Measurements from ENCODE around the gene AHI1.
A peak's percentile ranks its signal among the peaks of the same experiment; 100 is the strongest.

The AHI1 gene

GRCh38 chr6:135465307-135465706 is 32.2 kb downstream of the AHI1 start:
- DNase-seq (ENCODE audit: low spot score) (no peak), ATAC-seq (ENCODE audit: low read depth) (no peak)
- no peaks in the 10 kb centered on the region for H3K27me3 ChIP-seq (ENCODE audit: insufficient read depth, poor library complexity, severe bottlenecking)
- H3K4me1 ChIP-seq (ENCODE audit: insufficient read depth, poor library complexity, severe bottlenecking) = no peaks in the 10 kb centered on the region
- peaks cover 5% of the 10 kb centered on the region for H3K9me3 ChIP-seq (ENCODE audit: severe bottlenecking)
- H3K36me3 ChIP-seq (ENCODE audit: low read depth) = peaks cover 22% of the 10 kb centered on the region; the same call in 1 of the 2 replicates
- no peak overlapping the region for H3K4me3 ChIP-seq (ENCODE audit: severe bottlenecking)
- no peak overlapping the region for H3K27ac ChIP-seq (ENCODE audit: poor library complexity, severe bottlenecking)
- TF ChIP-seq, protein P1, sequence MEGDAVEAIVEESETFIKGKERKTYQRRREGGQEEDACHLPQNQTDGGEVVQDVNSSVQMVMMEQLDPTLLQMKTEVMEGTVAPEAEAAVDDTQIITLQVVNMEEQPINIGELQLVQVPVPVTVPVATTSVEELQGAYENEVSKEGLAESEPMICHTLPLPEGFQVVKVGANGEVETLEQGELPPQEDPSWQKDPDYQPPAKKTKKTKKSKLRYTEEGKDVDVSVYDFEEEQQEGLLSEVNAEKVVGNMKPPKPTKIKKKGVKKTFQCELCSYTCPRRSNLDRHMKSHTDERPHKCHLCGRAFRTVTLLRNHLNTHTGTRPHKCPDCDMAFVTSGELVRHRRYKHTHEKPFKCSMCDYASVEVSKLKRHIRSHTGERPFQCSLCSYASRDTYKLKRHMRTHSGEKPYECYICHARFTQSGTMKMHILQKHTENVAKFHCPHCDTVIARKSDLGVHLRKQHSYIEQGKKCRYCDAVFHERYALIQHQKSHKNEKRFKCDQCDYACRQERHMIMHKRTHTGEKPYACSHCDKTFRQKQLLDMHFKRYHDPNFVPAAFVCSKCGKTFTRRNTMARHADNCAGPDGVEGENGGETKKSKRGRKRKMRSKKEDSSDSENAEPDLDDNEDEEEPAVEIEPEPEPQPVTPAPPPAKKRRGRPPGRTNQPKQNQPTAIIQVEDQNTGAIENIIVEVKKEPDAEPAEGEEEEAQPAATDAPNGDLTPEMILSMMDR (IDR thresholded peaks at IDR 0.05; ENCODE audit: poor library complexity, severe bottlenecking) = no peak

GRCh38 chr6:135464634-135465033 is 32.9 kb downstream of the AHI1 start:
- Histone ChIP-seq H3K9me3 (ENCODE audit: severe bottlenecking) (peaks cover 5% of the 10 kb centered on the region), H3K27ac (ENCODE audit: poor library complexity, severe bottlenecking) (no peak overlapping the region), H3K4me1 (ENCODE audit: insufficient read depth, poor library complexity, severe bottlenecking) (no peaks in the 10 kb centered on the region), H3K27me3 (ENCODE audit: insufficient read depth, poor library complexity, severe bottlenecking) (no peaks in the 10 kb centered on the region), H3K4me3 (ENCODE audit: severe bottlenecking) (no peak overlapping the region), H3K36me3 (ENCODE audit: low read depth) (peaks cover 22% of the 10 kb centered on the region; the same call in 1 of the 2 replicates)
- TF ChIP-seq, protein P1 (IDR thresholded peaks at IDR 0.05; ENCODE audit: poor library complexity, severe bottlenecking) = no peak
- DNase-seq (ENCODE audit: low spot score) (no peak), ATAC-seq (ENCODE audit: low read depth) (no peak)

GRCh38 chr6:135461208-135461607 is 36.3 kb downstream of the AHI1 start:
- Histone ChIP-seq H3K36me3 (ENCODE audit: low read depth) (peaks cover 21% of the 10 kb centered on the region; the same call in 1 of the 2 replicates), H3K9me3 (ENCODE audit: severe bottlenecking) (peaks cover 2% of the 10 kb centered on the region), H3K27me3 (ENCODE audit: insufficient read depth, poor library complexity, severe bottlenecking) (no peaks in the 10 kb centered on the region), H3K27ac (ENCODE audit: poor library complexity, severe bottlenecking) (no peak overlapping the region), H3K4me3 (ENCODE audit: severe bottlenecking) (no peak overlapping the region), H3K4me1 (ENCODE audit: insufficient read depth, poor library complexity, severe bottlenecking) (no peaks in the 10 kb centered on the region)
- DNase-seq (ENCODE audit: low spot score) (no peak), ATAC-seq (ENCODE audit: low read depth) (no peak)
- TF ChIP-seq, protein P1 (IDR thresholded peaks at IDR 0.05; ENCODE audit: poor library complexity, severe bottlenecking) = no peak

GRCh38 chr6:135458051-135458450 is 39.5 kb downstream of the AHI1 start:
- Histone ChIP-seq H3K27ac (ENCODE audit: poor library complexity, severe bottlenecking) (no peak overlapping the region), H3K4me1 (ENCODE audit: insufficient read depth, poor library complexity, severe bottlenecking) (no peaks in the 10 kb centered on the region), H3K27me3 (ENCODE audit: insufficient read depth, poor library complexity, severe bottlenecking) (no peaks in the 10 kb centered on the region), H3K9me3 (ENCODE audit: severe bottlenecking) (no peaks in the 10 kb centered on the region), H3K36me3 (ENCODE audit: low read depth) (peaks cover 13% of the 10 kb centered on the region; the same call in 1 of the 2 replicates), H3K4me3 (ENCODE audit: severe bottlenecking) (no peak overlapping the region)
- TF ChIP-seq, protein P1 (IDR thresholded peaks at IDR 0.05; ENCODE audit: poor library complexity, severe bottlenecking) = no peak
- ATAC-seq (ENCODE audit: low read depth) (no peak), DNase-seq (ENCODE audit: low spot score) (no peak)

DNA sequence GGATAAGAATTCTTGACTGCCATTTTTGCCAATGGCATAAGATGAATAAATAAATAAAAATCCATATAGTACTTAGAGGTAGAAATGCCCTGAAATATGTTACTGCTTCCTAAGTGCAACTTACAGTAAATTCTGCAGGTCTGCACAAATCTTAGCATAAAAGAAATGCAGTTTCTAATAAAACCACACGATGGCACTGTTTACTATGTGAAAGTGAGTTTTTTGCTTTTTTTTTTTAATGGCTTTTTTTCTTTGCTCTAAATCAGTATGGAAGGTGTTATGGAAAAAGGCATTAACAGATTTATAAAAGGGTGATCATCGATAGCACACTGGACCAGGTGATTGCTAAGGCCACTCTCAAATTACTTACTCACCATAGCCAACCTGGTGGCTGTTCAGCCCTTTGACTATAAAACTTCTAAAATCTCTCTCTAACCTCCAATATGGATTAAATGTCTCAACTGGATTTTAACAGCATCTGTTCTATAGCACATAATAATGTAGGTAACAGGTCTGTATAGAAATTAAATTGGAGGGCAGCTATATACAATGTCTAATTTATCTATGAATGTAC is 45.8 kb downstream of the AHI1 start:
- ATAC-seq (ENCODE audit: low read depth) (no peak), DNase-seq (ENCODE audit: low spot score) (no peak)
- Histone ChIP-seq H3K4me3 (ENCODE audit: severe bottlenecking) (no peak overlapping the region), H3K27me3 (ENCODE audit: insufficient read depth, poor library complexity, severe bottlenecking) (no peaks in the 10 kb centered on the region), H3K36me3 (ENCODE audit: low read depth) (peaks cover 11% of the 10 kb centered on the region; the same call in 1 of the 2 replicates), H3K4me1 (ENCODE audit: insufficient read depth, poor library complexity, severe bottlenecking) (no peaks in the 10 kb centered on the region), H3K9me3 (ENCODE audit: severe bottlenecking) (no peaks in the 10 kb centered on the region), H3K27ac (ENCODE audit: poor library complexity, severe bottlenecking) (no peak overlapping the region)
- TF ChIP-seq, protein P1 (IDR thresholded peaks at IDR 0.05; ENCODE audit: poor library complexity, severe bottlenecking) = peak; percentile 87
